ENCODE results near the gene ACSM3.

Gene ACSM3

DNA sequence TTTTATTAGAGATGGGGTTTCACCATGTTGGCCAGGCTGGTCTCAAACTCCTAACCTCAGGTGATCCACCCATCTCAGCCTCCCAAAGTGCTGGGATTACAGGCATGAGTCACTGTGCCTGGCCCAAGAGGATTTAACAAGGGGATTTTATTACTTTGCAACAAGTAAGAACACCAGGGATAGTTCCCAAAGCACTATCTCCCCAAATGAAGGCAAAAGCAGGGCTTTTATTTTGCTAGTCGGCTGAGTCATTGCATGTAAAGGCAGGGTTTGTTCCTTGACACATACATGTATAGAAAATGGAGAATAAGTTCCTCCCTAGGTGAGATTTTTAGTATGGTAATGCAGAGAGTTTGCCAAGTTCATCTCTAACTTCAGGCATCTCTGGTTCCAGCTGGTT, 66.6 kb downstream of the ACSM3 start:
- TF ChIP-seq, protein P1, sequence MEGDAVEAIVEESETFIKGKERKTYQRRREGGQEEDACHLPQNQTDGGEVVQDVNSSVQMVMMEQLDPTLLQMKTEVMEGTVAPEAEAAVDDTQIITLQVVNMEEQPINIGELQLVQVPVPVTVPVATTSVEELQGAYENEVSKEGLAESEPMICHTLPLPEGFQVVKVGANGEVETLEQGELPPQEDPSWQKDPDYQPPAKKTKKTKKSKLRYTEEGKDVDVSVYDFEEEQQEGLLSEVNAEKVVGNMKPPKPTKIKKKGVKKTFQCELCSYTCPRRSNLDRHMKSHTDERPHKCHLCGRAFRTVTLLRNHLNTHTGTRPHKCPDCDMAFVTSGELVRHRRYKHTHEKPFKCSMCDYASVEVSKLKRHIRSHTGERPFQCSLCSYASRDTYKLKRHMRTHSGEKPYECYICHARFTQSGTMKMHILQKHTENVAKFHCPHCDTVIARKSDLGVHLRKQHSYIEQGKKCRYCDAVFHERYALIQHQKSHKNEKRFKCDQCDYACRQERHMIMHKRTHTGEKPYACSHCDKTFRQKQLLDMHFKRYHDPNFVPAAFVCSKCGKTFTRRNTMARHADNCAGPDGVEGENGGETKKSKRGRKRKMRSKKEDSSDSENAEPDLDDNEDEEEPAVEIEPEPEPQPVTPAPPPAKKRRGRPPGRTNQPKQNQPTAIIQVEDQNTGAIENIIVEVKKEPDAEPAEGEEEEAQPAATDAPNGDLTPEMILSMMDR (conservative IDR thresholded peaks at IDR 0.05; ENCODE audit: control insufficient read depth, insufficient read depth, low read depth, low read length): no peak
- H3K4me3 ChIP-seq (ENCODE audit: control insufficient read depth, low read depth, low read length): no peak overlapping the region
- DNase-seq (ENCODE audit: low read depth): no peak

DNA sequence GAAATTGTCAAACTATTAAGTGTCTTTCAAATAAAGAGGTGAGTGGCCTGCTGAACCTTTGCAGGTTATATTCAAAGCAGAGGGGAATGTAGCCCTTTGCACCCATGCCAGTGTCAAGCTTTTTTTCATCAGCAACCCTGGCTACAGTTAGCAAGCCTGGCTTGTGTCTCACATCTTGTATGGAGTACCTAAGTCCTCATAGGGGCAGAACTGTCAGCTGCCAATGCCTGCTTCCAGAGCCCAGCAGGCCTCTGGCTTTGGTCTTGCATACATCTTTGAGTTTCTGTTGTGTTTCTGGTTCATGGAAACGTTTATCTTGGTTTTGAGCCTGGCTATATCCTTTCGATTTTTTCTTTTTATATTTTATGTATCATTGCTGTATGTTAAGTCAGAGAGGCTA, 69.3 kb downstream of the ACSM3 start:
- TF ChIP-seq, protein P1 (conservative IDR thresholded peaks at IDR 0.05; ENCODE audit: control insufficient read depth, insufficient read depth, low read depth, low read length): no peak
- DNase-seq (ENCODE audit: low read depth): no peak
- no peak overlapping the region for H3K4me3 ChIP-seq (ENCODE audit: control insufficient read depth, low read depth, low read length)

DNA sequence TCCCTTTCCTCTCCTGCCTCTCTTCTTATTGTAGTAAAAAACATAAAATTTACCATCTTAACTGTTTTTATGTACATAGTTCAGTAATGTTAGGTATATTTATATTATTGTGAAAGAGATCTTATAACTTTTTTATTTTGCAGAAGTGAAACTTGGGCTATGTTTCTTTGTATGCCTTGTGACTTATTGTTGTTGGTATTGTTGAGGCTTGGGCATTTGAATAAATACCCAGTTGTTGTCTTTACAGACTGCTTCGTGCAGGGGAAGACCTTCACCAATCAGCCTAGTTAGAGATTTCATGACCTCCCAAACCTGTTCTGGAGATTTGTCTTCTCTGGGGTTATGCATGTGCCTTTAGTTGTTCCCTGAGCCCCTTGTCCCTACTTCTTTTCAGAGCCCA, 74.4 kb downstream of the ACSM3 start:
- H3K4me3 ChIP-seq (ENCODE audit: control insufficient read depth, low read depth, low read length): no peak overlapping the region
- no peak for DNase-seq (ENCODE audit: low read depth)
- TF ChIP-seq, protein P1 (conservative IDR thresholded peaks at IDR 0.05; ENCODE audit: control insufficient read depth, insufficient read depth, low read depth, low read length): no peak

DNA sequence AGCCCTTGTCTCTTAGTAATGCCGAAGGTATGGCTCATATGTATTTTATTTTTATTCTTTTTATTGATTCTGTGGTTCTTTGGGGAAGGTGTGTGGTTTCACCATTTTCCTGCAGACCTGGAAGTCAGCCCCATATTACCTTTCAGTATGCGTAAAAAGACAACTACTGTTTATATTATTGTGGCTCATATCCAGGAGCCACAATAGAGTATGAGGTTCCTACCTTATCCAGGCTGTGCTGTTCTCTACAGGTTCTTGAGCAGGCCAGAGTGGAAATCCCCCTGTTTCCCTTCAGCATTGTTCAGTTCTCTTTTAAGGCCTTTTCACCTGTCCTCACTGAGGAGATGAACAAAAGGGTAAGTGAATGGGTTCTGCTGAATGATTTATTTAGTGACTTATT, 75.7 kb downstream of the ACSM3 start:
- H3K4me3 ChIP-seq (ENCODE audit: control insufficient read depth, low read depth, low read length): no peak overlapping the region
- TF ChIP-seq, protein P1 (conservative IDR thresholded peaks at IDR 0.05; ENCODE audit: control insufficient read depth, insufficient read depth, low read depth, low read length): no peak
- DNase-seq (ENCODE audit: low read depth): no peak

DNA sequence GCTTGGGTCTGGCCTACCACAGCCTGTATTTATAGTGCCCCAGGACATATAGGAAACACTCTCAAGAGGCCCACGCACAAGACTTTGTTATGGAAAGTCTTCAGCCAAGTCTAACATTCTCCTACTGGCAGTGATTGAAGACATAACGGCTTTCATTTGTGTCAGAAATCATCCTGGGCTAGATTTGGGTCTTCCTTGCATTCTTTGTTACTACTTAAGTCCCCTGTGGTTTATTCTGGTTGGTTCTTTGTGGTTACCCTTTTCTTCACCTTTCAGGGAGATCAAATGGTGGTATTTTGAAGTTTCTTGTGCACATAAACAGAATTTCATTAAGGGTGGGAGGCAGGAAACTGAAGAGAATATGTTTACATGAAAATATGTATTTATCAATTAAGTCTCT, 80.2 kb downstream of the ACSM3 start:
- DNase-seq (ENCODE audit: low read depth): no peak
- TF ChIP-seq, protein P1 (conservative IDR thresholded peaks at IDR 0.05; ENCODE audit: control insufficient read depth, insufficient read depth, low read depth, low read length): no peak
- H3K4me3 ChIP-seq (ENCODE audit: control insufficient read depth, low read depth, low read length): no peak overlapping the region

DNA sequence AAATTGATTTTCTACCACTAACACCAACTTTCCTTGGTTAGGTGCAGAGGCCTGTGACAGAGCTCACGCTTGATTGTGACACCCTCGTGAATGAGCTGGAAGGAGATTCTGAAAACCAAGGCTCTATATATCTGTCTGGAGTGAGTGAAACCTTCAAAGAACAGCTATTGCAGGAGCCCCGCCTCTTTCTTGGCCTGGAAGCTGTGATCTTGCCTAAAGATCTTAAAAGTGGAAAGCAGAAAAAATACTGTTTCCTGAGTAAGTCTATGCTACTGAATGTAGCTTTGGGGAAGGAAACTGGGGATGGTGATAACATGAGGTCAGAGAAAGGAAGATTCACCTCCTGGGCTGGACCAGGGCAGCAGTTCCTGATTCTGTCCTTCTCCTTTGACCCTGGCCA, 80.8 kb downstream of the ACSM3 start:
- DNase-seq (ENCODE audit: low read depth): no peak
- no peak overlapping the region for H3K4me3 ChIP-seq (ENCODE audit: control insufficient read depth, low read depth, low read length)
- TF ChIP-seq, protein P1 (conservative IDR thresholded peaks at IDR 0.05; ENCODE audit: control insufficient read depth, insufficient read depth, low read depth, low read length): no peak

DNA sequence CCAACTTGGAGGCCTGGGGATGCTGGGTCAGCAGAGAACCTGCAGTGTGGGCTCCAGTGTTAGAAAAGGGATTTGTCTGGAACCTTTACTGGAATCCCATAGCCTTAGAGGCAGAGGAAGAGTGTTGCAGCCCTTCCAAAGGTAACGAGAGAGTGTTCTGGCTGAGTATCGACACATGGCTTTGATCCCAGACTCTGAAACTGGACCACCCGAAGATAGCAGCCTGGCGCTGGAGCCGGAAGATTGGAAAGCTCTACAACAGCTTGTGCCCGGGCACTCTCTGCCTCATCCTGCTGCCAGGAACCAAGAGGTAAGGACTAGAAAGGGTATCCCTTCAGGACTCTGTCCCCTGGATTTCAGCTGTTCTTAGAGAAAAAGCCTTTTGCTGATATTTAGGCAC, 82.2 kb downstream of the ACSM3 start:
- TF ChIP-seq, protein P1 (conservative IDR thresholded peaks at IDR 0.05; ENCODE audit: control insufficient read depth, insufficient read depth, low read depth, low read length): no peak
- no peak for DNase-seq (ENCODE audit: low read depth)
- H3K4me3 ChIP-seq (ENCODE audit: control insufficient read depth, low read depth, low read length): no peak overlapping the region
